ENCODE data around the gene LY6G6F.
A peak's percentile ranks its signal among the peaks of the same experiment; 100 is the strongest.

Gene LY6G6F

GRCh38 chr6:31669676-31670075 is 37.0 kb upstream of the LY6G6F start, which contains the start of gene LY6G5B:
TSS of gene LY6G5B (plus strand) at chr6:31669976. CDS start at chr6:31670951, 975 bp downstream.
- Histone ChIP-seq H3K4me3 (ENCODE audit: low read length in 2 of 2) (peak within 1 kb of the TSS in 1 of 2 donors; percentile 27), H3K4me1 (ENCODE audit: control insufficient read depth in 2 of 2, insufficient read depth in 1 of 2, low read depth in 1 of 2, low read length in 2 of 2) (peaks cover 4 to 6% of the 10 kb centered on the region in 2 donors), H2BK5ac (ENCODE audit: low read length) (no peak within 1 kb of the TSS), H3K9ac (ENCODE audit: low read depth, low read length, poor library complexity) (no peak within 1 kb of the TSS), H4K91ac (ENCODE audit: low read depth, low read length, poor library complexity) (no peak within 1 kb of the TSS), H3K27ac (replicated peaks; ENCODE audit: low read length) (no peak within 1 kb of the TSS), H3K36me3 (replicated peaks in 1 of 2; ENCODE audit: control insufficient read depth in 2 of 2, insufficient read depth in 2 of 2, low read length in 2 of 2) (peaks cover 46 to 73% of the 10 kb centered on the region in 2 donors), H3K9me3 (replicated peaks in 1 of 2; ENCODE audit: control insufficient read depth in 2 of 2, insufficient read depth in 1 of 2, low read depth in 1 of 2, low read length in 2 of 2) (no peaks in the 10 kb centered on the region), H2AK5ac (ENCODE audit: low read depth, low read length) (no peak within 1 kb of the TSS), H4K8ac (ENCODE audit: low read depth, low read length) (no peak within 1 kb of the TSS), H3K4me2 (ENCODE audit: insufficient read depth, low read length, poor library complexity, severe bottlenecking) (no peak within 1 kb of the TSS), H3K18ac (ENCODE audit: low read length) (no peak within 1 kb of the TSS), H2AFZ (ENCODE audit: low read length) (no peak within 1 kb of the TSS), H3K27me3 (ENCODE audit: control insufficient read depth in 3 of 3, insufficient read depth in 3 of 3, low read depth in 1 of 3, low read length in 3 of 3) (no peaks in the 10 kb centered on the region), H3K23ac (ENCODE audit: low read depth, low read length, poor library complexity) (no peak within 1 kb of the TSS), H2BK120ac (ENCODE audit: low read depth, low read length) (peak within 1 kb of the TSS; percentile 40), H3K14ac (ENCODE audit: low read length) (no peak within 1 kb of the TSS), H3K4ac (ENCODE audit: low read length) (no peak within 1 kb of the TSS), H2BK15ac (ENCODE audit: low read length) (no peak within 1 kb of the TSS), H3K79me1 (ENCODE audit: low read depth, low read length) (peaks cover 4% of the 10 kb centered on the region), H2BK12ac (ENCODE audit: low read length) (no peak within 1 kb of the TSS)
- DNase-seq (ENCODE audit: low spot score), result no peak
- WGBS, 2 donors (ENCODE audit: extremely low coverage in 2 of 2, insufficient read length in 2 of 2, insufficient replicate concordance in 1 of 2), result no CpG with 5 or more reads among the region's 8 CpGs

GRCh38 chr6:31676322-31676903 is 30.3 kb upstream of the LY6G6F start:
- no peak overlapping the region for H3K18ac ChIP-seq (ENCODE audit: low read length)
- no peak overlapping the region for H3K23ac ChIP-seq (ENCODE audit: low read depth, low read length, poor library complexity)
- H3K4ac ChIP-seq (ENCODE audit: low read length), result no peak overlapping the region
- no CpG with 5 or more reads among the region's 4 CpGs for WGBS, 2 donors (ENCODE audit: extremely low coverage in 2 of 2, insufficient read length in 2 of 2, insufficient replicate concordance in 1 of 2)
- peaks cover 0 to 9% (median 1%) of the 10 kb centered on the region in 3 experiments for H3K27me3 ChIP-seq (ENCODE audit: control insufficient read depth in 3 of 3, insufficient read depth in 3 of 3, low read depth in 1 of 3, low read length in 3 of 3)
- no peak overlapping the region for H3K14ac ChIP-seq (ENCODE audit: low read length)
- no peak overlapping the region for H2BK120ac ChIP-seq (ENCODE audit: low read depth, low read length)
- H4K91ac ChIP-seq (ENCODE audit: low read depth, low read length, poor library complexity), result no peak overlapping the region
- peak overlapping the region; percentile 10 for H3K9ac ChIP-seq (ENCODE audit: low read depth, low read length, poor library complexity)
- no peak overlapping the region for H3K4me2 ChIP-seq (ENCODE audit: insufficient read depth, low read length, poor library complexity, severe bottlenecking)
- no peak overlapping the region for H4K8ac ChIP-seq (ENCODE audit: low read depth, low read length)
- H3K9me3 ChIP-seq (replicated peaks in 1 of 2; ENCODE audit: control insufficient read depth in 2 of 2, insufficient read depth in 1 of 2, low read depth in 1 of 2, low read length in 2 of 2), result no peaks in the 10 kb centered on the region
- peaks cover 2% of the 10 kb centered on the region in 2 donors for H3K4me1 ChIP-seq (ENCODE audit: control insufficient read depth in 2 of 2, insufficient read depth in 1 of 2, low read depth in 1 of 2, low read length in 2 of 2)
- H3K79me1 ChIP-seq (ENCODE audit: low read depth, low read length), result no peaks in the 10 kb centered on the region
- no peak overlapping the region for H2AFZ ChIP-seq (ENCODE audit: low read length)
- no peak for DNase-seq (ENCODE audit: low spot score)
- no peak overlapping the region for H2AK5ac ChIP-seq (ENCODE audit: low read depth, low read length)
- H3K27ac ChIP-seq (replicated peaks; ENCODE audit: low read length), result no peak overlapping the region
- H2BK12ac ChIP-seq (ENCODE audit: low read length), result no peak overlapping the region
- H2BK15ac ChIP-seq (ENCODE audit: low read length), result no peak overlapping the region
- H2BK5ac ChIP-seq (ENCODE audit: low read length), result no peak overlapping the region
- peaks cover 11 to 24% of the 10 kb centered on the region in 2 donors for H3K36me3 ChIP-seq (replicated peaks in 1 of 2; ENCODE audit: control insufficient read depth in 2 of 2, insufficient read depth in 2 of 2, low read length in 2 of 2)
- H3K4me3 ChIP-seq (ENCODE audit: low read length in 2 of 2), result no peak overlapping the region

GRCh38 chr6:31676904-31677303 is 29.8 kb upstream of the LY6G6F start:
- Histone ChIP-seq H3K4me3 (ENCODE audit: low read length in 2 of 2) (no peak overlapping the region), H2BK120ac (ENCODE audit: low read depth, low read length) (no peak overlapping the region), H4K8ac (ENCODE audit: low read depth, low read length) (no peak overlapping the region), H3K27ac (replicated peaks; ENCODE audit: low read length) (no peak overlapping the region), H2BK5ac (ENCODE audit: low read length) (no peak overlapping the region), H3K14ac (ENCODE audit: low read length) (no peak overlapping the region), H3K4me2 (ENCODE audit: insufficient read depth, low read length, poor library complexity, severe bottlenecking) (no peak overlapping the region), H3K36me3 (replicated peaks in 1 of 2; ENCODE audit: control insufficient read depth in 2 of 2, insufficient read depth in 2 of 2, low read length in 2 of 2) (peaks cover 8 to 22% of the 10 kb centered on the region in 2 donors), H2AK5ac (ENCODE audit: low read depth, low read length) (no peak overlapping the region), H3K27me3 (ENCODE audit: control insufficient read depth in 3 of 3, insufficient read depth in 3 of 3, low read depth in 1 of 3, low read length in 3 of 3) (peaks cover 0 to 14% (median 6%) of the 10 kb centered on the region in 3 experiments), H2BK15ac (ENCODE audit: low read length) (no peak overlapping the region), H3K79me1 (ENCODE audit: low read depth, low read length) (no peaks in the 10 kb centered on the region), H3K18ac (ENCODE audit: low read length) (no peak overlapping the region), H3K23ac (ENCODE audit: low read depth, low read length, poor library complexity) (no peak overlapping the region), H4K91ac (ENCODE audit: low read depth, low read length, poor library complexity) (no peak overlapping the region), H3K4ac (ENCODE audit: low read length) (no peak overlapping the region), H2BK12ac (ENCODE audit: low read length) (no peak overlapping the region), H2AFZ (ENCODE audit: low read length) (no peak overlapping the region), H3K9ac (ENCODE audit: low read depth, low read length, poor library complexity) (no peak overlapping the region), H3K4me1 (ENCODE audit: control insufficient read depth in 2 of 2, insufficient read depth in 1 of 2, low read depth in 1 of 2, low read length in 2 of 2) (peaks cover 2 to 4% of the 10 kb centered on the region in 2 donors), H3K9me3 (replicated peaks in 1 of 2; ENCODE audit: control insufficient read depth in 2 of 2, insufficient read depth in 1 of 2, low read depth in 1 of 2, low read length in 2 of 2) (no peaks in the 10 kb centered on the region)
- WGBS, 2 donors (ENCODE audit: extremely low coverage in 2 of 2, insufficient read length in 2 of 2, insufficient replicate concordance in 1 of 2), result no CpG with 5 or more reads among the region's 6 CpGs
- DNase-seq (ENCODE audit: low spot score), result no peak

- Histone ChIP-seq H3K4me2 (ENCODE audit: insufficient read depth, low read length, poor library complexity, severe bottlenecking) (no peak overlapping the region), H2BK15ac (ENCODE audit: low read length) (no peak overlapping the region), H3K4me1 (ENCODE audit: control insufficient read depth in 2 of 2, insufficient read depth in 1 of 2, low read depth in 1 of 2, low read length in 2 of 2) (peaks cover 2 to 4% of the 10 kb centered on the region in 2 donors), H3K36me3 (replicated peaks in 1 of 2; ENCODE audit: control insufficient read depth in 2 of 2, insufficient read depth in 2 of 2, low read length in 2 of 2) (peaks cover 2 to 16% of the 10 kb centered on the region in 2 donors), H2BK12ac (ENCODE audit: low read length) (no peak overlapping the region), H3K9me3 (replicated peaks in 1 of 2; ENCODE audit: control insufficient read depth in 2 of 2, insufficient read depth in 1 of 2, low read depth in 1 of 2, low read length in 2 of 2) (no peaks in the 10 kb centered on the region), H4K91ac (ENCODE audit: low read depth, low read length, poor library complexity) (no peak overlapping the region), H2AK5ac (ENCODE audit: low read depth, low read length) (no peak overlapping the region), H3K79me1 (ENCODE audit: low read depth, low read length) (no peaks in the 10 kb centered on the region), H3K9ac (ENCODE audit: low read depth, low read length, poor library complexity) (no peak overlapping the region), H3K4ac (ENCODE audit: low read length) (no peak overlapping the region), H3K27me3 (ENCODE audit: control insufficient read depth in 3 of 3, insufficient read depth in 3 of 3, low read depth in 1 of 3, low read length in 3 of 3) (peaks cover 0 to 16% (median 7%) of the 10 kb centered on the region in 3 experiments), H2BK120ac (ENCODE audit: low read depth, low read length) (no peak overlapping the region), H3K18ac (ENCODE audit: low read length) (no peak overlapping the region), H2BK5ac (ENCODE audit: low read length) (no peak overlapping the region), H3K14ac (ENCODE audit: low read length) (no peak overlapping the region), H2AFZ (ENCODE audit: low read length) (no peak overlapping the region), H3K23ac (ENCODE audit: low read depth, low read length, poor library complexity) (no peak overlapping the region), H3K27ac (replicated peaks; ENCODE audit: low read length) (no peak overlapping the region), H4K8ac (ENCODE audit: low read depth, low read length) (no peak overlapping the region), H3K4me3 (ENCODE audit: low read length in 2 of 2) (no peak overlapping the region)
- WGBS, 2 donors (ENCODE audit: extremely low coverage in 2 of 2, insufficient read length in 2 of 2, insufficient replicate concordance in 1 of 2), result no CpG with 5 or more reads among the region's 8 CpGs
- DNase-seq (ENCODE audit: low spot score), result no peak
Observed at GRCh38 chr6:31677955-31678354, 28.7 kb upstream of the LY6G6F start.

All from neuronal stem cell (in vitro differentiated cells).